NCI-H1417 treated with DMSO at 0.1 percent for 48 hours (cell line): Measurements from ENCODE around the gene PATL2.
"Not testable (repeated sequence)": the region's sequence is repeated elsewhere in the genome, so short reads cannot be mapped to it uniquely, and the experiment has no call there.

ENCODE experiments used
- DNase-seq: peaks from one replicate; lab custom pipeline; 2025; lab: John Stamatoyannopoulos, UW

Gene PATL2

DNA sequence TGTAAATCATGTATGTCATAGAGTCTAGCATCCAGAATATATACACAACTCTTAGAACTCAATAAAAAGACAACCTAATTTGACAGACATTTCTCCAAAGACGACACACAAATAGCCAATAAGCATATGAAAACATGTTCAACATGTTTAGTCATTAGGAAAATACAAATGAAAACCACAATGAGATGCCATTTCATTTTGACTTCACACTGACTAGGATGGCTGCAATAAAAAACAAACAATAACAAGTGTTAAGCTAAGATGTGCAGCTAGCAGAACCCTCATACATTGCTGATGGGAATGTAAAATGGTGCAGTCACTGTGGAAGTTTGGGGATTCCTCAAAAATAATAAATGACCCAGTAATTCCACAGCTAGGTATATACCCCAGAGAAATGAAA lies 64.1 kb downstream of the PATL2 start:
- DNase-seq, result no peak

DNA sequence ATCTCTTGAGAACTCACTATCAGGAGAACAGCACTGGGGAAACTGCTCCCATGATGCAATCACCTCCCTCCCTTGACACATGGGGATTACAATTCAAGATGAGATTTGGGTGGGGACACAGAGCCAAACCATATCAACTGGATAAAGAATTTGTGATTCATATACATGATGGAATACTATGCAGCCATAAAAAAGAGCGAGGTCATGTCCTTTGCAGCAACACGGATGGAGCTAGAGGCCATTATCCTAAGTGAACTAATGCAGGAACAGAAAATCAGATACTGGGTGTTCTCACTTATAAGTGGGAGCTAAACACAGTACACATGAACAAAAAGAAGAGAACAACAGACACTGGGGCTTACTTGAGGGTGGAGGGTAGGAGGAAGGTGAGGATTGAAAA lies 64.7 kb downstream of the PATL2 start:
- no peak for DNase-seq

DNA sequence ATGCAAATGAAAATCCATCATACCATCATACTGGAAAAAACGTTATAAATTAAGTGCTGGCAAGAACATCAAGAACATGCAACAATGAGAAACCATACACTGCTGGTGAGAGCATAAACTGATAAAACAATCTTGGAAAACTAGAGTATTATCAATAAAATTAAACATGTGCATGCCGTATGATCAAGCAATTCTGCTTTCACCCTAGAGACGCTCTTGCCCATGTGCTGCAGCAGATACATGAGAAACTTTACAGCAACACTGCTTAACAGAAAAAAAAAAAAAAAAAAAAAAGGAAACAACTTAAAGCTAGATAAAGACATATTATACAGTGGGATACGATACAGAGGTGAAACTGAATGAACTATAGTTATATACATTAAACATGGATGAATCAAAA lies 69.5 kb downstream of the PATL2 start:
- no peak for DNase-seq

DNA sequence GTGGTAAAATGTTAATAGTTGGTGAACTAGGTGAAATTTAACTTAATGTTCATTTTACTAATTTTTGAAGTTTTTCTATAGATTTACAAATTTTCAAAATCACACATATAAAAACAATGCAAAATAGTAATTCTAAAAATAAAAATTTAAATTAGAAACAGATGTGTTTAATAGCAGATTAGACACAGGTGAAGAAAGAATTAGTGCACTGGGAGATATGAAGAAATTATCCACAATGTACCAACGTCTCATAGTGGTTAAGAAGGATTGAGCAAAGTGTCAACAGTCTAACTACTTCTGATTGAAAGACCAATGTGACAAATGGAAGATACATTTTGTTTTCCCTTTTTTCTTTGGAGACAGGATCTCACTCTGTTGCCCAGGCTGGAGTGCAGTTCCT lies 74.1 kb downstream of the PATL2 start:
- no peak for DNase-seq

DNA sequence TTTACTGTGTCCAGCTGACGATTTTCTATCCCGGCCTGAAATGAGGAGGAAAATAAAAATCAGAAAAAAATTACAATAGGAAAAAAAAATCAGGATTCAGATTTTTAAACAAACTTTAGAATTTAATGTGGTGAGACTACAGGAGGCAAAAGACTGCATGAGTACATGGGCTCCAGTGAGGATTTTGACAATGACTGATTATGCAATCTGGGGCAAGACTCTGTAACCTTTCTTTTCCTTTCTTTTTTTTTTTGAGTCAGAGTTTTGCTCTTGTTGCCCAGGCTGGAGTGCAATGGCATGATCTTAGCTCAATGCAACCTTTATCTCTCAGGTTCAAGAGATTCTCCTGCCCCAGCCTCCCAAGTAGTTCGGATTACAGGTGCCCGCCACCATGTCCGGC lies 77.5 kb downstream of the PATL2 start:
- no peak for DNase-seq

DNA sequence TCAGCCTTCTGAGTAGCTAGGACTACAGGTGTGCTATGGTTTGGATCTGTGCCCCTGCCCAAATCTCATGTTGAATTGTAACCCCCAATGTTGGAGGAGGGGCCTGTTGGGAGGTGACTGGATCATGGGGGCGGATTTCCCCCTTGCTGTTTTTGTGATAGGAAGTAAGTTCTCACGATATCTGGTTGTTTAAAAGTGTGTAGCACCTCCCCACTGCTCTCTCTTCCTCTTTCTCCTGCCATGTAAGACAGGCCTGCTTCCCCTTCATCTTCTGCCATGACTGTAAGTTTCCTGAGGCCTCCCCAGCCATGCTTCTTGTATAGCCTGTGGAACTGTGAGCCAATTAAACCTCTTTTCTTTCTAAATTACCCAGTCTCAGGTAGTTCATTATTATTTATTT lies 85.8 kb downstream of the PATL2 start:
- DNase-seq, result not testable (repeated sequence)

DNA sequence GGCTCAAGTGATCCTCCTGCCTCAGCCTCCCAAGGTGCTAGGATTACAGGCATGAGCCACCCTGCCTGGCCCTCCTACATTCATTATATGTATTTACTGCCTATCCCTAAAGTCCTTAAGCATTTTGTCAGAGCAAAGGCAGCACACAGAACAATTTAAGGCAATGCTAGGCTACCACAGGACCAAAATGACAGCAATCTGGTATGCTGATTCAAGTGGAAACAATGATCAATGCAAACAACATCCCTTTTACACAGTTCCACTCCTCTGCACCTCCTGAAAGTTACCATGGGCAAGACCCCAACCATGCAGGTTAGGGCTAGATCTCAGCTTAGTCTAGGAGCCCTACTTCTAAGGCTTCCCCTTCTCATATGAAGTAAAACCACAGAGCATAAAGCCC lies 87.9 kb downstream of the PATL2 start:
- DNase-seq, result no peak

DNA sequence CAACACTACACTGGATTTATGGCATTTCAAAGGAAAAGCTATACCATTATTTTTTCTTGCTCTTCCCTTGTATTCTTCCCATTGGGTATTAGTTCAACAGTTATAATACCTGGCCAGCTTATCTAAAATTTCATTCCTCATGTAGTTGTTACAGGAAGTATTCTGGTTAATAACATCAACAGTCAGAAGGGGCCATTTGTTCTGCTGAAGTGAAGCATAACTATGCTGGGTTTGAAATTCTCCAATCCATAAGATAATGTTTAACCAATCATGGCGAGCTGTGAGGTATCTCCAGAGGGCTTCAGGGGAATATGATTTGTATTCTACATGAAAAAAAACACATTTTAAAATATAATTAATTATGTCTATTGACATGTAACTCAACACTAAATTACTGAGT lies 91.0 kb downstream of the PATL2 start:
- DNase-seq, result no peak

DNA sequence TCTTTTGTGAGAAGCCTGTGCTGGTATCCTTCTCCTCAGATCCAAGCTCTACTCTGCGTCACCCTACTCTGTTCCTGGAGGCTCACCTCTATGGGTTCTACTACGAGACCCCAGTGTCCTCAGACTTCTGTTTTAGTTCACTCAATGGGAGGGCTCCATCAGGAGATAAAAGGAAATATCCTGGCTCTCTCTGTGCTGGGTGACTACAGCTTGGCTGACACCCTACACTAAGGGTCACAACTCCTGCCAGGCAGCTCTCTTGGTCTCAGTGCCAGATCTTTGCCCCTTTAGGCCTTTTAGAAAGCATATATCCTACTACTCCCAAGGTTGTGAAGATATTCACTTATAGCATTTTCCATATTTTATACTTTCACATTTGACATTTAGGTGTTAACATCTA lies 94.1 kb downstream of the PATL2 start:
- DNase-seq, result no peak
